T-helper 1 cell (primary cell): ENCODE data around the gene LAMTOR4.
A peak's percentile ranks its signal among the peaks of the same experiment; 100 is the strongest.

Experiments used
- DNase-seq, 5 donors: peaks; one replicate each; pipeline ENCODE4 v3.0.0-alpha.2; 2012 to 2020
- total RNA-seq, 4 donors: gene quantifications; one replicate each; lab custom pipeline; 2026; lab: John Stamatoyannopoulos, UW

Gene LAMTOR4
- total RNA-seq: 31.0 to 50.1 (median 39.5) reads per million in 4 donors

DNA sequence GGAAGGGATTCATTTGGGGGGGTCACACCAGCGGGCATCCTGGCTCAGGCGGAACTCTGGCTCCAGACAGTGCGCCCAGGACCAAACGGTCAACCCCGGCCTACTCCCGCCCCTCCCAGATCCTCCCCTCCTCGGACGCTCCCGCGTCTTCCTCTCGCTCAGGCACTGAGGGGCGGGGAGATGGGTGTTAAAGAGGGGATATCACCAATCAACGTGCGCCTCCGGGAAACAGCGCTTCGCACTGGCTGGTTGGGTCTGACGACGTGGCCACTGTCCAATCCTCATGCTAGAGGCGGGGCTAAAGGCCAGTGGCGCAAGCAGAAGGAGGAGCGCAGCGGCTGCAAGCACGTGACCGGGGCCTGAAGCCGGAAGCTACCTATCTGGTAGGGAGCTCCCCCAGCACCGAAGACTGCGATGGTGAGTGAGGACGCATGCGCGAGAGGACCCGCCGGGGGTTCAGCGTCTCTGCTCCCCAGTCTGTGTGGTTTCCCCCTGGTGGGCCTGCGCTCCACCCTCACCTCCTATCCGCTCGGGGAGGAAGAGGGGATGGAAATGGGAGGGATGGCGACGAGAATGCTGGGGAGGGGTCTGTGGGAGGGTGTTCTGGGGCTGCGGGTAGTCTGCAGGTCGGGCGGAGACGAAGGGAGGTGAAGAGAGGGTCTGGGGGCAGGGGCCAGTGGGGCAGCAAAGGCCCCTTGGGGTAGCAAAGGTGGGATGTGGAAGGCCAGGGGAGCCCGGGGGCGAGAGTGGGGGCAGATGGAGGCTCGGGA is at the start of gene LAMTOR4:
Gene LAMTOR4, plus strand, starts transcription at position 360 of the 770 bp plus-strand sequence. Its CDS starts 55 bp downstream, at position 415.
- DNase-seq: peak; percentile 97 to 100 (median 98)

GRCh38 chr7:100099452-100099851 is 49.3 kb upstream of the LAMTOR4 start:
- DNase-seq: no peak

- DNase-seq: peak; percentile 77 to 90 (median 80)
These were observed 48.2 kb upstream of the LAMTOR4 start for GRCh38 chr7:100100420-100101015.

GRCh38 chr7:100101016-100101862 is 47.5 kb upstream of the LAMTOR4 start, which contains the start of the genes AP4M1 and MCM7:
Gene AP4M1, plus strand, starts transcription at chr7:100101643. Its CDS starts 72 bp downstream, at chr7:100101715.
Gene MCM7, minus strand, starts transcription at chr7:100101397. Its CDS starts 103 bp downstream, at chr7:100101294.
- DNase-seq: peak; percentile 93 to 99 (median 94)

GRCh38 chr7:100102950-100103840 is 45.5 kb upstream of the LAMTOR4 start:
- no peak for DNase-seq

DNA sequence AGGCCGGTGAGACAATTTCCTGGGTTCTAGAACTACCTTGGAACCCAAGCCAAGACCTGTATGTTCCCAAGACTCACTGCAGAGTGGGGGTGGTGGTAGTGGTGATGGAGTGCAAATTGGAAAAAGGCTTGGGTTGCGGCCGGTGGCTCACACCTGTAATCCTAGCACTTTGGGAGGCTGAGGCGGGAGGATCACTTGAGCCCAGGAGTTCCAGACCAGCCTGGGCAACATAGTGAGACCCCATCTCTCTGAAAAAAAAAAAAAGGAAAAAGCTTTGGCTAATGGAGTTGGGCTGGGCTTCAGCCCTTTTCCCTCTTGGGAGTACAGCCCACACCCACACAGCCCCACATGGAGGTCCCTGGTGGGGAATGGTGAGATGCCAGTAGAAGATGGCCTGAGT is 43.2 kb upstream of the LAMTOR4 start:
- DNase-seq: no peak

DNA sequence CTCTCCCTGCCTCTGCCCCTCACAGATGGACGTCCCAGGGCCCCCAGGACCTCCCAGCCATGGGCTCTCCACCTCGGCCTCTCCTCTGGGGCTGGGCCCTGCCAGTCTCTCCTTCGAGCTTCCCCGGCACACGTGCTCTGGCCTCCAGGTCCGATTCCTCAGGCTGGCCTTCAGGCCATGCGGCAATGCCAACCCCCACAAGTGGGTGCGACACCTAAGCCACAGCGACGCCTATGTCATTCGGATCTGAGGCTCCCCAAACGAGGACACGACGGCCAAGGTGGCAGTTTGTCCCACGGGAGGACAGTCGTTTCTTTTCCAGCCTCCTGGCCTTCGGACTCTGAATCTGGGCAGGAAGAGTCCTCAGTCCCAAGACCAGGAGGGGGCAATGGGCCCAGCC is 42.1 kb upstream of the LAMTOR4 start:
- no peak for DNase-seq

- no peak for DNase-seq
These were observed 41.5 kb upstream of the LAMTOR4 start for GRCh38 chr7:100107125-100107737.

DNA sequence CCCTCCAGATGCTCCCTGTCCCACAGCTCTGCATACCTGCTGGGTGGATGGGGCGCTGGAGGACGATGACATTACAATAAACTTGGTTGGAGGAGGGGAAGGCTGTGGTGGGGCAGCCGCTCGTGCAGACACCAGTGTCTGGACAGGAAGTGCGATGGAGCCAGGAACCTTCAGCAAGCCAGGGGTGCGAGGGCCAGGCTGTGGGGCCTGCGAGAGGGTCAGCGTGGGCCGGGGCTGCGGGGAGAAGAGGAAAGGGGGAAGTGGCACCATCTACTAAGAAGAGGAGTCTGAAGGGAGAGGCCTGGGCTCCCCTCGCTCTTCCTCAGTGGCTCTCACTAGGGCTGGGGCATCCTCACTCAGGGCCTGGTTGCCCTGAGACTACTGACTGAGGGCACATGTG is 40.8 kb upstream of the LAMTOR4 start:
- no peak for DNase-seq

- DNase-seq: no peak
These were observed 39.1 kb upstream of the LAMTOR4 start for GRCh38 chr7:100109521-100110163.

DNA sequence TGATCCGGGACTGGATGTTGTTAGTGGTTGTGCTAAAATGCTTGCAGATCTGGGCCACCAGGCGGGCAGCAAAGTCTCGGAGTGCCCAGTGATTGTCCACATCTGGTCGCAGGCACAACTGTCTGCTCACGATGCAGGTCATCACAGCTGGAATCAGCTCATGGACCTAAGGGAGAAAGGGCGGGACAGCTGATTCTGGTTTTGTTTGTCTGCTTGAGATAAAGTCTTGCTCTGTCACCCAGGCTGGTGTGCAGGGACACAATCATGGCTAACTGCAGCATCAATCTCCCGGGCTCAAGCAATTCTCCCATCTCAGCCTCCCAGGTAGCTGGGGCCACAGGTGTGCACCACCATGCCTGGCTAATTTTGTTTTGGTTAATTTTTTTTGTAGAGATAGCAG is 37.6 kb upstream of the LAMTOR4 start:
- DNase-seq: no peak

- no peak for DNase-seq
These were observed 36.8 kb upstream of the LAMTOR4 start for GRCh38 chr7:100111914-100112313.

DNA sequence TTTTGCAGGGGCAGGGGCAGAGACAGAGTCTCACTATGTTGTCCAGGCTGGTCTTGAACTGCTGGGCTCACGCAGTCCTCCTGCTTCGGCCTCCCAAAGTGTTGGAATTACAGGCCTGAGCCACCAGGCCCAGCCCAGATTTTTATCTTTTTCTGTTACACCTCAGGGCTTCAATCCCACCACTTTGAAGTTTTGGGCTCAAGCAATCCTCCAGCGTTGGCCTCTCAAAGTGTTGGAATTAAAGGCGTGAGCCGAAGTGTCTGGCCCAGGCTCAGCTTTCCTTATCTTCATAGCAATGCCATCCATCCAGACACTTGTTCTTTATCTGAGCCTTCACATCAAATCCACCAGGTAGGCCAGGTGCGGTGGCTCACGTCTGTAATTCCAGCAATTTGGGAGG is 33.7 kb upstream of the LAMTOR4 start:
- no peak for DNase-seq

DNA sequence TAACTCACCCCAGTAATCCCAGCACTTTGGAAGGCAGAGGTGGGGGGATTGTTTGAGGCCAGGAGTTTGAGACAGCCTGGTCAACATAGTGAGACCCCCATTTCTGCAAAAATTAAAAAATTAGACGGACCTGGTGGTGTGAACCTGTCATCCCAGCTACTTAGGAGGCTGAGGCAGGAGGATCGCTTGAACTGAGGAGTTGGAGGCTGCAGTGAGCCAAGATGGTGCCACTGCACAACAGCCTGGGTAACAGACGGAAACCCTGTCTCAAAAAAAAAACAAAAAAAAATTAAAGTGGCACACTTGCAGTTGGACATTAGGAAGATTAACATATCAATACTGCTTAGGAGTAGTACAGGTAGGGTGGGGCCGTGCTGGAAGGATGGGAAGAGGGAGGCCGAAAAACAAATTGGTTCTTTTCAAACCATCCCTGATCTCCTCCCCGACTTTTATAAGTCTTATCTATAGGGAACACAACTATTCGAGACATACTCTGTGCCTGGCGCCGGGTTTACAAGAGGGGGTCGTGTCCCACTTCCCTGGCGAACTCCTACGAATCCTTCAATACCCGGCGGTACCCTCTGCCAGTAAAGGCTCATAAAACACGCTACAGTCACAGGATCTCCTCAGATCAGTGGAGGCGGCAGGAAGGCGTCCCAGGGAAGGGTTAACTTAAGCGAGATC is 30.2 kb upstream of the LAMTOR4 start:
- DNase-seq: no peak

DNA sequence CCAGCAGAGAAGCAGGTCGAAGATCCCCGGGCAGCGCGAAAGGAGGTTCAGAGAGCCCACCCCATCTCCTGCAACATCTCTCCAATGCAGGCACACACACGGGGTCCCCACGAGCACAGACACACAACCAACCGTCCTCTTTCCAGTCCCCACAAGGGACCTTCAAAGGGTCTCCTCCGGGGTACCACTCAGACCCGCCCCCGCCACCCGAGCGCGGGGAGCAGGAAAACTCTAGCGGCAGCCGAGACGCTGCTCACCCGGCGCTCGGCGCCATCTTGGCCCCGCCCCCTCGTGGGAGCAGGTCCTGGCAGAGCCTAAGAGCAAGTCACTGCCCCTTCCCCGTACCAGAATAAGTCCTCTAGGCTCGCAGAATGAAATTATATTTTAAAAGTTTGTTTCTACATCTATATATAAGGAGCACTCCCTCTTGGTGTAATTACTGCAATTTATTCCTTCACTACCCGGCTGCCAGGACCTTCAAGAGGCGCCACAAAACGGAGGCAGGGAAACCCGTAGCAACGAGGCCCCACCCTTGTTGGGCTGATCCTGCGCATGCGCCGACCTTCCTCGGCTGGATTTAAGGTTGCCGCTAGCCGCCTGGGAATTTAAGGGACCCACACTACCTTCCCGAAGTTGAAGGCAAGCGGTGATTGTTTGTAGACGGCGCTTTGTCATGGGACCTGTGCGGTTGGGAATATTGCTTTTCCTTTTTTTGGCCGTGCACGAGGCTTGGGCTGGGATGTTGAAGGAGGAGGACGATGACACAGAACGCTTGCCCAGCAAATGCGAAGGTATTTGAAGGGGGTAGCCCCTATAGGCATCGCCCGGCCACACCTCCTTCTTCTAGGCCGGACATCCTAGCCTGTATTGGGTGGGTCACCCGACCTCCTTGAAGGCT is 29.4 kb upstream of the LAMTOR4 start, which contains the start of the genes CNPY4 and TAF6:
Gene CNPY4, plus strand, starts transcription at position 563 of the 898 bp plus-strand sequence. Its CDS starts 111 bp downstream, at position 674.
Gene TAF6, minus strand, starts transcription at position 287 of the 898 bp plus-strand sequence. CDS start 5,149 bp downstream, outside the sequence.
- DNase-seq: peak; percentile 89 to 96 (median 92)

GRCh38 chr7:100119970-100120732 is 28.6 kb upstream of the LAMTOR4 start:
- DNase-seq: peak; percentile 45 to 76 (median 62)

- DNase-seq: no peak
These were observed 28.0 kb upstream of the LAMTOR4 start for GRCh38 chr7:100120733-100121036.

DNA sequence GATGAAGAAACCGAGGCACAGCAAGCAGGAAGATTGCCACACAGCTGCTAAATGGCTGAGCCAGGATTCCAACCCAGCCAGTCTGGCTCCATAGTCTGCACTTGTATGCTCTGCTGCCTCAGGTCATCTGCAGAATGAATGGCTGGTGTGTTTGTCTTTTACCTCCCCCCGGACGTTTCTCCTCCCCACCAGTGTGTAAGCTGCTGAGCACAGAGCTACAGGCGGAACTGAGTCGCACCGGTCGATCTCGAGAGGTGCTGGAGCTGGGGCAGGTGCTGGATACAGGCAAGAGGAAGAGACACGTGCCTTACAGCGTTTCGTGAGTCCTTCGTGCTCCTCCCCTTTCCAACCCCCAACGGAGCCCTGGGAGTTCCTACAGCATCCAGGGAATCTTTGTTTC is 26.7 kb upstream of the LAMTOR4 start:
- DNase-seq: no peak
